Upper lobe of left lung (tissue), 6 donors: ENCODE measurements around the gene NAT9. TPM values are rescaled to one million over a fixed set of nuclear protein-coding genes. Genes with fewer than 3 reads are reported as not detected.

Experiments
- ATAC-seq, 2 donors: fragments of 200-7000 bp; cut with Tn5 transposase; one replicate each; pipeline ENCODE4 v1.9.1; 2022; ENCODE audit warnings: mild to moderate bottlenecking in 2 of 2, moderate library complexity in 2 of 2; ENCODE audit not compliant: low FRiP score in 2 of 2
- DNase-seq, 2 donors: peaks; one replicate each; pipeline ENCODE4 v3.0.0-alpha.2; 2019 to 2020
- H3K27ac ChIP-seq, 4 donors: fragments of 200-600 bp; sonication (generic); one replicate each; pipeline ENCODE4 v1.5.1; 2016 to 2019
- H3K27me3 ChIP-seq, 4 donors: fragments of 200-600 bp; sonication (generic); one replicate each; pipeline ENCODE4 v1.5.1; 2017 to 2019
- H3K36me3 ChIP-seq, 4 donors: fragments of 200-600 bp; sonication (generic); one replicate each; pipeline ENCODE4 v1.5.1; 2016 to 2019
- H3K4me1 ChIP-seq, 4 donors: fragments of 200-600 bp; sonication (generic); one replicate each; pipeline ENCODE4 v1.5.1; 2018 to 2019
- H3K4me3 ChIP-seq, 4 donors: fragments of 200-600 bp; sonication (generic); one replicate each; pipeline ENCODE4 v1.5.1; 2017 to 2019; ENCODE audit warnings: mild to moderate bottlenecking in 2 of 4, moderate library complexity in 1 of 4
- H3K9me3 ChIP-seq, 4 donors: fragments of 200-600 bp; sonication (generic); one replicate each; pipeline ENCODE4 v1.5.1; 2018 to 2019
- CTCF ChIP-seq, 6 experiments: fragments of 450-650 bp in 4 of 6; fragments of 200-600 bp in 2 of 6; sonication (generic) in 2 of 6; IDR thresholded peaks; one replicate each; pipeline ENCODE4 v1.5.1; 2016 to 2019; ENCODE audit warnings: antibody characterized with exemption in 6 of 6
- EP300 ChIP-seq, 4 donors: sonication (generic); formaldehyde crosslinking; IDR thresholded peaks; one replicate each; pipeline ENCODE4 v1.5.1; 2017; ENCODE audit warnings: antibody characterized with exemption in 4 of 4, control low read depth in 2 of 4
- POLR2A ChIP-seq, 4 donors: fragments of 450-650 bp; IDR thresholded peaks; one replicate each; pipeline ENCODE4 v1.5.1; 2016 to 2017; ENCODE audit warnings: antibody characterized with exemption in 4 of 4, mild to moderate bottlenecking in 2 of 4
- POLR2AphosphoS5 ChIP-seq, 2 donors: sonication (generic); formaldehyde crosslinking; IDR thresholded peaks; one replicate each; pipeline ENCODE4 v1.5.1; 2017; ENCODE audit warnings: antibody characterized with exemption in 2 of 2
- WGBS, 2 donors: methylation state at CpG; one replicate each; pipeline ENCODE4 v1.1.5; 2017 to 2018; 5-methylcytosine and 5-hydroxymethylcytosine counted together
- total RNA-seq, 6 donors: library from RNA; depleted of rRNA in 4 of 6; stranded (reverse); fragments of >200 nt in 4 of 6; gene quantifications; one replicate each; pipeline versions ENCODE4 v1.1.0 to v1.2.1, GENCODE V29; 2016 to 2021
- donor health status: DM: no; HTN: no; CAD: no; lungs with moderate emphysema.
- donor health status: DM: no; HTN: yes; CAD: no; lungs with severe emphysema.

Gene NAT9
- total RNA-seq: 10 to 100 TPM; 16.1 to 78.6 (median 41.7) TPM

- H3K9me3 ChIP-seq: no peaks in the 10 kb centered on the region
These were observed at the start of gene NAT9 for GRCh38 chr17:74776044-74776962. NAT9 (minus strand) TSS chr17:74776345; CDS start chr17:74775698, 647 bp downstream.

GRCh38 chr17:74824961-74825627, 48.9 kb upstream of the NAT9 start:
- WGBS, 2 donors: 84 to 88% methylated on average over 10 of the region's 11 CpGs
- Histone ChIP-seq H3K4me1 (peaks cover 0 to 7% (median 2%) of the 10 kb centered on the region in 4 donors), H3K27ac (no peak overlapping the region), H3K9me3 (no peaks in the 10 kb centered on the region), H3K36me3 (peaks cover 0 to 29% (median 20%) of the 10 kb centered on the region in 4 donors), H3K27me3 (no peaks in the 10 kb centered on the region), H3K4me3 (no peak overlapping the region)
- TF ChIP-seq POLR2A (IDR thresholded peaks at IDR 0.05) (no peak), POLR2AphosphoS5 (IDR thresholded peaks at IDR 0.05) (no peak), CTCF (IDR thresholded peaks at IDR 0.05) (no peak), EP300 (IDR thresholded peaks at IDR 0.05) (no peak)
- no peak for ATAC-seq
- no peak for DNase-seq

More at GRCh38 chr17:74776044-74776962, at the start of gene NAT9:
- 0% methylated on average over 30 to 31 of the region's 64 CpGs for WGBS, 2 donors
- DNase-seq: peak; percentile 94 to 100
- Histone ChIP-seq H3K27ac (peak within 1 kb of the TSS; percentile 51 to 84 (median 80)), H3K4me1 (peaks cover 20 to 64% (median 40%) of the 10 kb centered on the region in 4 donors), H3K27me3 (no peaks in the 10 kb centered on the region), H3K36me3 (peaks cover 14 to 34% (median 30%) of the 10 kb centered on the region in 4 donors), H3K4me3 (peak within 1 kb of the TSS; percentile 59 to 96 (median 86))
- ATAC-seq: peak; percentile 93 to 97
- TF ChIP-seq POLR2A (IDR thresholded peaks at IDR 0.05): peak in 1 of 4 donors; percentile 86
- peak in 1 of 4 donors; percentile 82 for TF ChIP-seq EP300 (IDR thresholded peaks at IDR 0.05)
- TF ChIP-seq CTCF (IDR thresholded peaks at IDR 0.05): peak in 4 of 6 experiments; percentile 12 to 36 (median 32)
- peak; percentile 77 to 94 for TF ChIP-seq POLR2AphosphoS5 (IDR thresholded peaks at IDR 0.05)

- ATAC-seq (peak in 1 of 2 donors; percentile 54), DNase-seq (no peak)
- no peak for TF ChIP-seq POLR2AphosphoS5 (IDR thresholded peaks at IDR 0.05)
- TF ChIP-seq POLR2A (IDR thresholded peaks at IDR 0.05): no peak
- no peak for TF ChIP-seq EP300 (IDR thresholded peaks at IDR 0.05)
- no peak for TF ChIP-seq CTCF (IDR thresholded peaks at IDR 0.05)
- WGBS, 2 donors: 79 to 80% methylated on average over 9 to 12 of the region's 12 CpGs
- no peaks in the 10 kb centered on the region for H3K27me3 ChIP-seq
- no peak overlapping the region for H3K4me3 ChIP-seq
- H3K36me3 ChIP-seq: peaks cover 0 to 33% (median 23%) of the 10 kb centered on the region in 4 donors
- H3K9me3 ChIP-seq: no peaks in the 10 kb centered on the region
- H3K4me1 ChIP-seq: peaks cover 0 to 3% (median 1%) of the 10 kb centered on the region in 4 donors
- H3K27ac ChIP-seq: no peak overlapping the region
These were observed 46.8 kb upstream of the NAT9 start for GRCh38 chr17:74822939-74823367.

- no peak for ATAC-seq
- H3K4me1 ChIP-seq: peaks cover 0 to 2% (median 0%) of the 10 kb centered on the region in 4 donors
- WGBS, 2 donors: 76 to 77% methylated on average over 10 to 15 of the region's 15 CpGs
These were observed 46.3 kb upstream of the NAT9 start for GRCh38 chr17:74822335-74822938.

More at GRCh38 chr17:74822335-74822938, 46.3 kb upstream of the NAT9 start:
- H3K27me3 ChIP-seq: no peaks in the 10 kb centered on the region
- DNase-seq: no peak
- TF ChIP-seq EP300 (IDR thresholded peaks at IDR 0.05): no peak
- no peak for TF ChIP-seq CTCF (IDR thresholded peaks at IDR 0.05)
- no peak for TF ChIP-seq POLR2AphosphoS5 (IDR thresholded peaks at IDR 0.05)
- no peak for TF ChIP-seq POLR2A (IDR thresholded peaks at IDR 0.05)
- H3K27ac ChIP-seq: no peak overlapping the region
- H3K9me3 ChIP-seq: no peaks in the 10 kb centered on the region
- peaks cover 0 to 37% (median 26%) of the 10 kb centered on the region in 4 donors for H3K36me3 ChIP-seq
- H3K4me3 ChIP-seq: no peak overlapping the region
